Measurements from ENCODE around the gene RNU7-1.

The RNU7-1 gene

GRCh38 chr12:6947615-6948014 is 4.0 kb downstream of the RNU7-1 start:
- no peak for TF ChIP-seq CTCF (IDR thresholded peaks at IDR 0.05; ENCODE audit: low read depth, low read length)
- no peak for DNase-seq (ENCODE audit: extremely low read depth, low read depth)

- TF ChIP-seq CTCF (IDR thresholded peaks at IDR 0.05; ENCODE audit: low read depth, low read length), result no peak
- DNase-seq (ENCODE audit: extremely low read depth, low read depth), result no peak
Observed at GRCh38 chr12:6948873-6949594, 5.4 kb downstream of the RNU7-1 start.

- TF ChIP-seq CTCF (IDR thresholded peaks at IDR 0.05; ENCODE audit: low read depth, low read length), result no peak
- DNase-seq (ENCODE audit: extremely low read depth, low read depth), result no peak
Observed at GRCh38 chr12:6950401-6950801, 6.8 kb downstream of the RNU7-1 start.

- DNase-seq (ENCODE audit: extremely low read depth, low read depth), result no peak
- TF ChIP-seq CTCF (IDR thresholded peaks at IDR 0.05; ENCODE audit: low read depth, low read length), result no peak
Observed at GRCh38 chr12:6950811-6951540, 7.4 kb downstream of the RNU7-1 start, which contains the start of gene PTPN6. PTPN6 (plus strand) TSS chr12:6951356; CDS start chr12:6951513, 157 bp downstream.

GRCh38 chr12:6951551-6952120 is 8.0 kb downstream of the RNU7-1 start:
- no peak for DNase-seq (ENCODE audit: extremely low read depth, low read depth)
- TF ChIP-seq CTCF (IDR thresholded peaks at IDR 0.05; ENCODE audit: low read depth, low read length), result no peak

- TF ChIP-seq CTCF (IDR thresholded peaks at IDR 0.05; ENCODE audit: low read depth, low read length), result no peak
- no peak for DNase-seq (ENCODE audit: extremely low read depth, low read depth)
Observed at GRCh38 chr12:6952121-6952862, 8.7 kb downstream of the RNU7-1 start.
